NCI-H748 treated with DMSO at 0.1 percent for 48 hours (cell line): ENCODE results near the gene ATXN1.

Experiments
- DNase-seq: peaks from one replicate; lab custom pipeline; 2025; lab: John Stamatoyannopoulos, UW

ATXN1 gene

GRCh38 chr6:16360365-16360764, 400.9 kb downstream of the ATXN1 start:
- no peak for DNase-seq

GRCh38 chr6:16359563-16359962, 401.7 kb downstream of the ATXN1 start:
- DNase-seq: no peak

GRCh38 chr6:16358531-16359138, 402.6 kb downstream of the ATXN1 start:
- no peak for DNase-seq

- no peak for DNase-seq
These were observed 405.4 kb downstream of the ATXN1 start for GRCh38 chr6:16355699-16356446.

GRCh38 chr6:16355238-16355637, 406.0 kb downstream of the ATXN1 start:
- DNase-seq: no peak

- no peak for DNase-seq
These were observed 406.6 kb downstream of the ATXN1 start for GRCh38 chr6:16354692-16355091.

GRCh38 chr6:16352821-16353438, 408.3 kb downstream of the ATXN1 start:
- no peak for DNase-seq

GRCh38 chr6:16352258-16352635, 409.0 kb downstream of the ATXN1 start:
- DNase-seq: no peak

GRCh38 chr6:16349544-16349943, 411.7 kb downstream of the ATXN1 start:
- no peak for DNase-seq

- no peak for DNase-seq
These were observed 414.4 kb downstream of the ATXN1 start for GRCh38 chr6:16346831-16347230.

GRCh38 chr6:16345449-16346330, 415.6 kb downstream of the ATXN1 start:
- DNase-seq: peak; percentile 81

GRCh38 chr6:16344756-16345155, 416.5 kb downstream of the ATXN1 start:
- DNase-seq: no peak

- DNase-seq: no peak
These were observed 417.7 kb downstream of the ATXN1 start for GRCh38 chr6:16343593-16343992.

GRCh38 chr6:16339265-16339587, 422.0 kb downstream of the ATXN1 start:
- no peak for DNase-seq

GRCh38 chr6:16338577-16339264, 422.5 kb downstream of the ATXN1 start:
- DNase-seq: no peak

GRCh38 chr6:16337295-16337975, 423.8 kb downstream of the ATXN1 start:
- DNase-seq: no peak

GRCh38 chr6:16336911-16337294, 424.4 kb downstream of the ATXN1 start:
- no peak for DNase-seq

- no peak for DNase-seq
These were observed 425.0 kb downstream of the ATXN1 start for GRCh38 chr6:16336056-16336818.

- no peak for DNase-seq
These were observed 426.1 kb downstream of the ATXN1 start for GRCh38 chr6:16335176-16335575.

GRCh38 chr6:16334671-16335070, 426.6 kb downstream of the ATXN1 start:
- DNase-seq: no peak

- no peak for DNase-seq
These were observed 427.7 kb downstream of the ATXN1 start for GRCh38 chr6:16333580-16333979.
